Neural cell (in vitro differentiated cells): ENCODE measurements around the gene CHST1. TPM values are rescaled to one million over a fixed set of nuclear protein-coding genes. Genes with fewer than 3 reads are reported as not detected.

ENCODE experiments used
- H2AFZ ChIP-seq: fragments of 200-600, 300-800 bp; sonication (generic), shearing (Covaris generic); 2 replicates; pipeline ENCODE4 v1.6.0; 2014; ENCODE audit warnings: low read depth, mild to moderate bottlenecking, antibody characterized with exemption, low read length, moderate library complexity
- H3F3A ChIP-seq: fragments of 200-600 bp; shearing (Covaris generic); 2 replicates; pipeline ENCODE4 v1.6.1; 2016; ENCODE audit warnings: mild to moderate bottlenecking, moderate library complexity, mixed read lengths, antibody characterized with exemption, low read length; ENCODE audit not compliant: insufficient read depth, poor library complexity, severe bottlenecking
- H3K27ac ChIP-seq: fragments of 200-600, 300-800 bp; sonication (generic), shearing (Covaris generic); 2 replicates; pipeline ENCODE4 v1.5.1; 2014; ENCODE audit warnings: mild to moderate bottlenecking, low read length, moderate library complexity
- H3K27me3 ChIP-seq: fragments of 300-800, 200-600 bp; sonication (generic), shearing (Covaris generic); 2 replicates; pipeline ENCODE4 v1.6.0; 2014; ENCODE audit warnings: mild to moderate bottlenecking, low read depth, low read length, moderate library complexity; ENCODE audit not compliant: insufficient read depth
- H3K36me3 ChIP-seq: fragments of 300-800, 200-600 bp; sonication (generic), shearing (Covaris generic); 2 replicates; pipeline ENCODE4 v1.5.1; 2014; ENCODE audit warnings: mild to moderate bottlenecking, antibody characterized with exemption, low read length, moderate library complexity; ENCODE audit not compliant: insufficient read depth
- H3K4me2 ChIP-seq: fragments of 300-800, 200-600 bp; sonication (generic), shearing (Covaris generic); 2 replicates; pipeline ENCODE4 v1.6.0; 2014; ENCODE audit warnings: mild to moderate bottlenecking, low read length
- H3K4me3 ChIP-seq: fragments of 300-800, 200-600 bp; sonication (generic), shearing (Covaris generic); 2 replicates; pipeline ENCODE4 v1.5.1; 2014; ENCODE audit warnings: mild to moderate bottlenecking, low read length, moderate library complexity
- H3K79me2 ChIP-seq: fragments of 200-600 bp; shearing (Covaris generic); replicated peaks from 2 replicates; pipeline ENCODE4 v1.6.0; 2014; ENCODE audit warnings: mild to moderate bottlenecking, low read length, moderate library complexity; ENCODE audit not compliant: insufficient read depth
- H3K9ac ChIP-seq: fragments of 300-800, 200-600 bp; sonication (generic), shearing (Covaris generic); 2 replicates; pipeline ENCODE4 v1.6.1; 2016; ENCODE audit warnings: mild to moderate bottlenecking, low read length, mixed read lengths
- H3K9me2 ChIP-seq: fragments of 200-600 bp; shearing (Covaris generic); 2 replicates; pipeline ENCODE4 v1.6.1; 2016; ENCODE audit warnings: mild to moderate bottlenecking, low read length, mixed read lengths; ENCODE audit not compliant: insufficient read depth
- H3K9me3 ChIP-seq: fragments of 200-600, 300-800 bp; sonication (generic), shearing (Covaris generic); 2 replicates; pipeline ENCODE4 v1.6.1; 2016; ENCODE audit warnings: mild to moderate bottlenecking, mixed run types, low read length, moderate library complexity, mixed read lengths
- H4K20me1 ChIP-seq: fragments of 200-600 bp; shearing (Covaris generic); 2 replicates; pipeline ENCODE4 v1.6.1; 2016; ENCODE audit warnings: mild to moderate bottlenecking, mixed run types; ENCODE audit not compliant: insufficient read depth
- EP300 ChIP-seq: fragments of 450-650 bp; conservative IDR thresholded peaks from 2 replicates; pipeline ENCODE4 v1.6.1; 2014; ENCODE audit warnings: antibody characterized with exemption, mild to moderate bottlenecking, moderate library complexity; ENCODE audit not compliant: poor library complexity, severe bottlenecking
- EZH2 ChIP-seq: fragments of 200-600, 300-800 bp; shearing (Covaris generic), sonication (generic); IDR thresholded peaks from 2 replicates; pipeline ENCODE4 v1.6.1; 2014; ENCODE audit warnings: antibody characterized with exemption, low read length, borderline replicate concordance, mild to moderate bottlenecking; ENCODE audit not compliant: insufficient read depth, poor library complexity, severe bottlenecking
- MXI1 ChIP-seq: fragments of 450-650 bp; conservative IDR thresholded peaks from 2 replicates; pipeline ENCODE4 v1.6.1; 2014; ENCODE audit warnings: antibody characterized with exemption, mild to moderate bottlenecking; ENCODE audit not compliant: poor library complexity, severe bottlenecking
- POLR2AphosphoS5 ChIP-seq: IDR thresholded peaks from 2 replicates; pipeline ENCODE4 v1.6.1; 2012
- RAD21 ChIP-seq: fragments of 450-650 bp; conservative IDR thresholded peaks from 2 replicates; pipeline ENCODE4 v1.6.1; 2014; ENCODE audit warnings: antibody characterized with exemption, mild to moderate bottlenecking, moderate library complexity
- SMC3 ChIP-seq: fragments of 450-650 bp; conservative IDR thresholded peaks from 2 replicates; pipeline ENCODE4 v1.6.1; 2014; ENCODE audit warnings: antibody characterized with exemption, mild to moderate bottlenecking, moderate library complexity; ENCODE audit not compliant: poor library complexity
- TAF1 ChIP-seq: IDR thresholded peaks from 2 replicates; pipeline ENCODE4 v1.6.1; 2012; ENCODE audit warnings: low read depth
- polyA plus RNA-seq: library from polyadenylated mRNA; depleted of rRNA; stranded (reverse); fragments of >200 nt; gene quantifications from 2 replicates; pipeline ENCODE4 v1.2.3, GENCODE V29; 2014
- TF ChIP-seq, protein P1 (sequence below): fragments of 450-650 bp; IDR thresholded peaks from 2 replicates; pipeline ENCODE4 v1.5.1; 2014; ENCODE audit warnings: antibody characterized with exemption, mild to moderate bottlenecking, moderate library complexity; ENCODE audit not compliant: poor library complexity, severe bottlenecking
- TF ChIP-seq, protein P2 (sequence below): IDR thresholded peaks from 2 replicates; pipeline ENCODE4 v1.6.1; 2012; ENCODE audit warnings: borderline replicate concordance

CHST1 gene
- polyA plus RNA-seq, 1 donor from 2014 or later, result 16.2 TPM

- Histone ChIP-seq H3K27ac (peak overlapping the region; percentile 4), H3K4me2 (peak overlapping the region; percentile 50), H3K9me3 (no peaks in the 10 kb centered on the region), H3K36me3 (no peaks in the 10 kb centered on the region), H2AFZ (no peak overlapping the region), H3K9ac (peak overlapping the region; percentile 30), H3F3A (no peaks in the 10 kb centered on the region), H3K79me2 (peaks cover 31% of the 10 kb centered on the region), H3K4me3 (peak overlapping the region; percentile 96), H4K20me1 (no peaks in the 10 kb centered on the region), H3K9me2 (no peaks in the 10 kb centered on the region), H3K27me3 (no peaks in the 10 kb centered on the region)
- TF ChIP-seq TAF1, result no peak
- TF ChIP-seq RAD21, result no peak
- TF ChIP-seq EZH2, result no peak
- no peak for TF ChIP-seq MXI1
- TF ChIP-seq, protein P1, sequence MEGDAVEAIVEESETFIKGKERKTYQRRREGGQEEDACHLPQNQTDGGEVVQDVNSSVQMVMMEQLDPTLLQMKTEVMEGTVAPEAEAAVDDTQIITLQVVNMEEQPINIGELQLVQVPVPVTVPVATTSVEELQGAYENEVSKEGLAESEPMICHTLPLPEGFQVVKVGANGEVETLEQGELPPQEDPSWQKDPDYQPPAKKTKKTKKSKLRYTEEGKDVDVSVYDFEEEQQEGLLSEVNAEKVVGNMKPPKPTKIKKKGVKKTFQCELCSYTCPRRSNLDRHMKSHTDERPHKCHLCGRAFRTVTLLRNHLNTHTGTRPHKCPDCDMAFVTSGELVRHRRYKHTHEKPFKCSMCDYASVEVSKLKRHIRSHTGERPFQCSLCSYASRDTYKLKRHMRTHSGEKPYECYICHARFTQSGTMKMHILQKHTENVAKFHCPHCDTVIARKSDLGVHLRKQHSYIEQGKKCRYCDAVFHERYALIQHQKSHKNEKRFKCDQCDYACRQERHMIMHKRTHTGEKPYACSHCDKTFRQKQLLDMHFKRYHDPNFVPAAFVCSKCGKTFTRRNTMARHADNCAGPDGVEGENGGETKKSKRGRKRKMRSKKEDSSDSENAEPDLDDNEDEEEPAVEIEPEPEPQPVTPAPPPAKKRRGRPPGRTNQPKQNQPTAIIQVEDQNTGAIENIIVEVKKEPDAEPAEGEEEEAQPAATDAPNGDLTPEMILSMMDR, result no peak
- TF ChIP-seq POLR2AphosphoS5, result no peak
- TF ChIP-seq, protein P2, sequence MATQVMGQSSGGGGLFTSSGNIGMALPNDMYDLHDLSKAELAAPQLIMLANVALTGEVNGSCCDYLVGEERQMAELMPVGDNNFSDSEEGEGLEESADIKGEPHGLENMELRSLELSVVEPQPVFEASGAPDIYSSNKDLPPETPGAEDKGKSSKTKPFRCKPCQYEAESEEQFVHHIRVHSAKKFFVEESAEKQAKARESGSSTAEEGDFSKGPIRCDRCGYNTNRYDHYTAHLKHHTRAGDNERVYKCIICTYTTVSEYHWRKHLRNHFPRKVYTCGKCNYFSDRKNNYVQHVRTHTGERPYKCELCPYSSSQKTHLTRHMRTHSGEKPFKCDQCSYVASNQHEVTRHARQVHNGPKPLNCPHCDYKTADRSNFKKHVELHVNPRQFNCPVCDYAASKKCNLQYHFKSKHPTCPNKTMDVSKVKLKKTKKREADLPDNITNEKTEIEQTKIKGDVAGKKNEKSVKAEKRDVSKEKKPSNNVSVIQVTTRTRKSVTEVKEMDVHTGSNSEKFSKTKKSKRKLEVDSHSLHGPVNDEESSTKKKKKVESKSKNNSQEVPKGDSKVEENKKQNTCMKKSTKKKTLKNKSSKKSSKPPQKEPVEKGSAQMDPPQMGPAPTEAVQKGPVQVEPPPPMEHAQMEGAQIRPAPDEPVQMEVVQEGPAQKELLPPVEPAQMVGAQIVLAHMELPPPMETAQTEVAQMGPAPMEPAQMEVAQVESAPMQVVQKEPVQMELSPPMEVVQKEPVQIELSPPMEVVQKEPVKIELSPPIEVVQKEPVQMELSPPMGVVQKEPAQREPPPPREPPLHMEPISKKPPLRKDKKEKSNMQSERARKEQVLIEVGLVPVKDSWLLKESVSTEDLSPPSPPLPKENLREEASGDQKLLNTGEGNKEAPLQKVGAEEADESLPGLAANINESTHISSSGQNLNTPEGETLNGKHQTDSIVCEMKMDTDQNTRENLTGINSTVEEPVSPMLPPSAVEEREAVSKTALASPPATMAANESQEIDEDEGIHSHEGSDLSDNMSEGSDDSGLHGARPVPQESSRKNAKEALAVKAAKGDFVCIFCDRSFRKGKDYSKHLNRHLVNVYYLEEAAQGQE, result no peak
These were observed 3.9 kb downstream of the CHST1 start for GRCh38 chr11:45661439-45662055.

DNA sequence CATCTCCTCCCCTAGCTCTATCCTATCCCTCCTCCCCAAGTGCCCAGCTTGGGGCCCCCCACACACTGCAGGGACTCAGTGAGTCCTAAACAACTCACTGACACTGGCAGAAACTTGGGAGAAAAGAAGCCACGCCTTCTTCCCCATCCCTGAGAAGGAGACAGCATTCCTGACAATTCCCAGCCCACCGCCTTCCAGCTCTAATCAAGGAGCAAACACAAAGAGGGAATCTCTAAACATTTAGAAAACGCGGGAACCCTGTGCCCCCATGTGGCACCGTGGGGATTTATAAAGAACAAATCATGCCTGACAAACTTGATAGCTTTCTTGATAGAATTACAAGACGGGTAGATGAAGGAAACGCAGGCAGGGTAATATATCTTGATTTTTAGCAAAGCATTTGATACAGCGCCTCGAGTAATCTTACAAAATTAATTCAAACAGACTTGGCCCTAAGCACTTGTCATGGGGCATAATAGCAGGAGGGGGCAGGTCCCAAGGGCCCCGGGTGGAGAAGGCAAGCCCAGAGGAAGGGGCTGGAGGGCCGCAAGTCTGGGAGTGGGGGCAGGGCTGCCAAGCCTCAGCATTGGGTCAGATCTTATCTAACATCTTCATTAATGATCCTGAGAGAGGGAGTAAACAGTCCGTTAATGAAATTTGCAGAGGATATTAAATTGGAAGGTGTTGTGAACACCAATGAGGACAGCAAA, 4.5 kb downstream of the CHST1 start:
- Histone ChIP-seq H3K4me3 (peak overlapping the region; percentile 96), H3F3A (no peaks in the 10 kb centered on the region), H3K27me3 (no peaks in the 10 kb centered on the region), H3K27ac (peak overlapping the region; percentile 4), H3K9me3 (no peaks in the 10 kb centered on the region), H4K20me1 (no peaks in the 10 kb centered on the region), H3K79me2 (peaks cover 31% of the 10 kb centered on the region), H2AFZ (no peak overlapping the region), H3K9me2 (no peaks in the 10 kb centered on the region), H3K36me3 (no peaks in the 10 kb centered on the region), H3K9ac (peak overlapping the region; percentile 30), H3K4me2 (peak overlapping the region; percentile 50)
- TF ChIP-seq MXI1, result no peak
- TF ChIP-seq, protein P2, result peak; percentile 99
- TF ChIP-seq RAD21, result peak; percentile 42
- peak; percentile 42 for TF ChIP-seq SMC3
- no peak for TF ChIP-seq EZH2
- no peak for TF ChIP-seq EP300
- TF ChIP-seq, protein P1, result peak; percentile 31
